Naive B cell (primary cell): ENCODE data around the gene TVP23C. TPM values are rescaled to one million over a fixed set of nuclear protein-coding genes. Genes with fewer than 3 reads are reported as not detected.

Source experiments
- ATAC-seq, 2 donors: fragments of 150-1000 bp; cut with Tn5 transposase; 2 replicates each; pipeline ENCODE4 v1.10.0; 2021; ENCODE audit warnings: low read depth in 2 of 2, mild to moderate bottlenecking in 2 of 2, moderate library complexity in 2 of 2
- DNase-seq: peaks from one replicate; pipeline ENCODE4 v3.0.0; 2022
- H3K27ac Mint-ChIP-seq, 6 donors: one replicate each; pipeline ENCODE4 v1.8.0; 2020 to 2022; ENCODE audit warnings: mild to moderate bottlenecking in 6 of 6, mixed read lengths in 6 of 6, moderate library complexity in 5 of 6, inconsistent platforms in 2 of 6
- H3K27me3 Mint-ChIP-seq, 3 donors: one replicate each; pipeline ENCODE4 v1.8.0; 2021 to 2022; ENCODE audit warnings: mixed read lengths in 3 of 3, mild to moderate bottlenecking in 1 of 3
- H3K36me3 Mint-ChIP-seq, 2 donors: one replicate each; pipeline ENCODE4 v1.8.0; 2020 to 2022; ENCODE audit warnings: mixed read lengths in 2 of 2, inconsistent platforms in 1 of 2, mild to moderate bottlenecking in 1 of 2
- H3K4me1 Mint-ChIP-seq, 3 donors: one replicate each; pipeline ENCODE4 v1.8.0; 2020 to 2022; ENCODE audit warnings: mixed read lengths in 3 of 3, inconsistent platforms in 1 of 3, mild to moderate bottlenecking in 1 of 3, moderate library complexity in 1 of 3
- H3K4me3 Mint-ChIP-seq, 8 donors: one replicate each; pipeline ENCODE4 v1.8.0; 2020 to 2022; ENCODE audit warnings: mild to moderate bottlenecking in 8 of 8, mixed read lengths in 8 of 8, moderate library complexity in 8 of 8, inconsistent platforms in 2 of 8
- H3K9me3 Mint-ChIP-seq, 7 donors: one replicate each; pipeline ENCODE4 v1.8.0; 2020 to 2022; ENCODE audit warnings: mixed read lengths in 7 of 7, mild to moderate bottlenecking in 5 of 7, inconsistent platforms in 2 of 7, moderate library complexity in 1 of 7
- polyA plus RNA-seq, 6 donors: library from polyadenylated mRNA; unstranded; fragments of 300-500 nt; fragmentation: Illumina TruSeq; gene quantifications; one replicate each; pipeline ENCODE4 v1.2.3, GENCODE V29; 2021; ENCODE audit warnings: low read depth in 6 of 6

The TVP23C gene
- polyA plus RNA-seq, 6 donors from 2014 or later, result 3.3 to 6.2 (median 5.3) TPM

- DNase-seq (no peak), ATAC-seq (no peak)
- no peaks in the 10 kb centered on the region for H3K4me1 Mint-ChIP-seq
- peaks cover 0 to 11% of the 10 kb centered on the region in 2 donors for H3K36me3 Mint-ChIP-seq
- H3K9me3 Mint-ChIP-seq, result no peaks in the 10 kb centered on the region
- H3K27ac Mint-ChIP-seq, result no peak overlapping the region
- H3K4me3 Mint-ChIP-seq, result no peak overlapping the region
- no peaks in the 10 kb centered on the region for H3K27me3 Mint-ChIP-seq
Observed at GRCh38 chr17:15479703-15480102, 83.6 kb downstream of the TVP23C start.

- Mint-ChIP-seq H3K36me3 (peaks cover 0 to 11% of the 10 kb centered on the region in 2 donors), H3K27me3 (no peaks in the 10 kb centered on the region), H3K4me3 (no peak overlapping the region), H3K9me3 (no peaks in the 10 kb centered on the region), H3K27ac (peak overlapping the region in 1 of 6 donors; percentile 14), H3K4me1 (no peaks in the 10 kb centered on the region)
- DNase-seq (no peak), ATAC-seq (no peak)
Observed at GRCh38 chr17:15478845-15479244, 84.4 kb downstream of the TVP23C start.

- Mint-ChIP-seq H3K36me3 (peaks cover 5 to 11% of the 10 kb centered on the region in 2 donors), H3K4me1 (no peaks in the 10 kb centered on the region), H3K9me3 (no peaks in the 10 kb centered on the region), H3K27me3 (no peaks in the 10 kb centered on the region), H3K4me3 (no peak overlapping the region), H3K27ac (no peak overlapping the region)
- ATAC-seq (no peak), DNase-seq (no peak)
Observed at GRCh38 chr17:15475631-15476354, 87.5 kb downstream of the TVP23C start.

- ATAC-seq, result no peak
- H3K4me3 Mint-ChIP-seq, result no peak overlapping the region
- H3K9me3 Mint-ChIP-seq, result no peaks in the 10 kb centered on the region
- H3K27me3 Mint-ChIP-seq, result no peaks in the 10 kb centered on the region
- H3K36me3 Mint-ChIP-seq, result peaks cover 5 to 11% of the 10 kb centered on the region in 2 donors
- no peak overlapping the region for H3K27ac Mint-ChIP-seq
- DNase-seq, result no peak
- H3K4me1 Mint-ChIP-seq, result no peaks in the 10 kb centered on the region
Observed at GRCh38 chr17:15472891-15473290, 90.4 kb downstream of the TVP23C start.

GRCh38 chr17:15470536-15470935, 92.7 kb downstream of the TVP23C start:
- Mint-ChIP-seq H3K9me3 (no peaks in the 10 kb centered on the region), H3K27me3 (no peaks in the 10 kb centered on the region), H3K4me3 (no peak overlapping the region), H3K27ac (no peak overlapping the region), H3K4me1 (no peaks in the 10 kb centered on the region), H3K36me3 (peaks cover 5% of the 10 kb centered on the region in 2 donors)
- ATAC-seq, result no peak
- DNase-seq, result no peak

- no peak for DNase-seq
- H3K27ac Mint-ChIP-seq, result no peak overlapping the region
- peaks cover 0 to 5% of the 10 kb centered on the region in 2 donors for H3K36me3 Mint-ChIP-seq
- no peaks in the 10 kb centered on the region for H3K9me3 Mint-ChIP-seq
- H3K27me3 Mint-ChIP-seq, result no peaks in the 10 kb centered on the region
- H3K4me3 Mint-ChIP-seq, result no peak overlapping the region
- no peak for ATAC-seq
- H3K4me1 Mint-ChIP-seq, result no peaks in the 10 kb centered on the region
Observed at GRCh38 chr17:15469260-15469659, 94.0 kb downstream of the TVP23C start.

- no peaks in the 10 kb centered on the region for H3K4me1 Mint-ChIP-seq
- no peaks in the 10 kb centered on the region for H3K27me3 Mint-ChIP-seq
- no peak for ATAC-seq
- no peak for DNase-seq
- no peak overlapping the region for H3K27ac Mint-ChIP-seq
- peaks cover 0 to 5% of the 10 kb centered on the region in 2 donors for H3K36me3 Mint-ChIP-seq
- peaks cover 0 to 1% (median 0%) of the 10 kb centered on the region in 7 donors for H3K9me3 Mint-ChIP-seq
- H3K4me3 Mint-ChIP-seq, result no peak overlapping the region
Observed at GRCh38 chr17:15468126-15468525, 95.2 kb downstream of the TVP23C start.

GRCh38 chr17:15467592-15467991, 95.7 kb downstream of the TVP23C start, which contains the start of gene CDRT4:
TSS of gene CDRT4 (minus strand) at chr17:15467621. CDS start at chr17:15440238, 27,383 bp downstream.
- Mint-ChIP-seq H3K9me3 (peaks cover 0 to 7% (median 1%) of the 10 kb centered on the region in 7 donors), H3K4me1 (no peaks in the 10 kb centered on the region), H3K27me3 (no peaks in the 10 kb centered on the region), H3K27ac (no peak within 1 kb of the TSS), H3K4me3 (no peak within 1 kb of the TSS), H3K36me3 (peaks cover 0 to 6% of the 10 kb centered on the region in 2 donors)
- ATAC-seq, result no peak
- DNase-seq, result no peak

- Mint-ChIP-seq H3K27me3 (no peaks in the 10 kb centered on the region), H3K36me3 (peaks cover 0 to 8% of the 10 kb centered on the region in 2 donors), H3K4me3 (no peak overlapping the region), H3K27ac (no peak overlapping the region), H3K9me3 (peaks cover 0 to 10% (median 3%) of the 10 kb centered on the region in 7 donors), H3K4me1 (no peaks in the 10 kb centered on the region)
- ATAC-seq (no peak), DNase-seq (no peak)
Observed at GRCh38 chr17:15466131-15466530, 97.2 kb downstream of the TVP23C start.

- H3K4me1 Mint-ChIP-seq, result no peaks in the 10 kb centered on the region
- peaks cover 3 to 13% of the 10 kb centered on the region in 2 donors for H3K36me3 Mint-ChIP-seq
- H3K27me3 Mint-ChIP-seq, result no peaks in the 10 kb centered on the region
- DNase-seq, result no peak
- H3K9me3 Mint-ChIP-seq, result peaks cover 0 to 10% (median 3%) of the 10 kb centered on the region in 7 donors
- no peak for ATAC-seq
- H3K27ac Mint-ChIP-seq, result no peak overlapping the region
- H3K4me3 Mint-ChIP-seq, result no peak overlapping the region
Observed at GRCh38 chr17:15465045-15465701, 98.1 kb downstream of the TVP23C start.

GRCh38 chr17:15464231-15464985, 98.9 kb downstream of the TVP23C start:
- Mint-ChIP-seq H3K4me1 (peaks cover 0 to 2% (median 0%) of the 10 kb centered on the region in 3 donors), H3K27ac (no peak overlapping the region), H3K36me3 (peaks cover 9 to 16% of the 10 kb centered on the region in 2 donors), H3K4me3 (no peak overlapping the region), H3K9me3 (peaks cover 0 to 10% (median 3%) of the 10 kb centered on the region in 7 donors), H3K27me3 (no peaks in the 10 kb centered on the region)
- DNase-seq (no peak), ATAC-seq (no peak)

- H3K27ac Mint-ChIP-seq, result peak overlapping the region in 1 of 6 donors; percentile 33
- no peak for ATAC-seq
- no peak for DNase-seq
- H3K4me3 Mint-ChIP-seq, result no peak overlapping the region
- H3K27me3 Mint-ChIP-seq, result no peaks in the 10 kb centered on the region
- peaks cover 0 to 10% (median 3%) of the 10 kb centered on the region in 7 donors for H3K9me3 Mint-ChIP-seq
- H3K36me3 Mint-ChIP-seq, result peaks cover 9 to 16% of the 10 kb centered on the region in 2 donors
- peaks cover 0 to 2% (median 0%) of the 10 kb centered on the region in 3 donors for H3K4me1 Mint-ChIP-seq
Observed at GRCh38 chr17:15462976-15463772, 100.1 kb downstream of the TVP23C start.

- DNase-seq, result no peak
- peaks cover 17 to 22% of the 10 kb centered on the region in 2 donors for H3K36me3 Mint-ChIP-seq
- no peak overlapping the region for H3K27ac Mint-ChIP-seq
- no peaks in the 10 kb centered on the region for H3K27me3 Mint-ChIP-seq
- H3K4me3 Mint-ChIP-seq, result no peak overlapping the region
- no peak for ATAC-seq
- peaks cover 7 to 20% (median 12%) of the 10 kb centered on the region in 7 donors for H3K9me3 Mint-ChIP-seq
- peaks cover 0 to 2% (median 0%) of the 10 kb centered on the region in 3 donors for H3K4me1 Mint-ChIP-seq
Observed at GRCh38 chr17:15457723-15458094, 105.6 kb downstream of the TVP23C start.
